HG02943 (cell line): Measurements from ENCODE around the gene SH3RF2.
"Not testable (repeated sequence)": the region's sequence is repeated elsewhere in the genome, so short reads cannot be mapped to it uniquely, and the experiment has no call there.

ENCODE experiments used
- ATAC-seq: cut with Tn5 transposase; IDR thresholded peaks from one replicate; pipeline ENCODE4 v1.9.1; 2021; ENCODE audit warnings: mild to moderate bottlenecking, low read depth, moderate library complexity; ENCODE audit not compliant: unreplicated experiment

SH3RF2 gene

GRCh38 chr5:145947581-145947980 lies 11.2 kb downstream of the SH3RF2 start:
- no peak for ATAC-seq

- ATAC-seq: no peak
Observed at GRCh38 chr5:145948047-145948446, 11.7 kb downstream of the SH3RF2 start.

- no peak for ATAC-seq
Observed at GRCh38 chr5:145948921-145949320, 12.5 kb downstream of the SH3RF2 start.

GRCh38 chr5:145949474-145949873 lies 13.1 kb downstream of the SH3RF2 start:
- no peak for ATAC-seq

GRCh38 chr5:145951071-145951470 lies 14.7 kb downstream of the SH3RF2 start:
- ATAC-seq: no peak

- no peak for ATAC-seq
Observed at GRCh38 chr5:145953202-145953601, 16.8 kb downstream of the SH3RF2 start.

- ATAC-seq: not testable (repeated sequence)
Observed at GRCh38 chr5:145954140-145954539, 17.8 kb downstream of the SH3RF2 start.

GRCh38 chr5:145957388-145957787 lies 21.0 kb downstream of the SH3RF2 start:
- no peak for ATAC-seq

- no peak for ATAC-seq
Observed at GRCh38 chr5:145958436-145958835, 22.1 kb downstream of the SH3RF2 start.

GRCh38 chr5:145960166-145960565 lies 23.8 kb downstream of the SH3RF2 start:
- ATAC-seq: no peak

GRCh38 chr5:145960848-145961600 lies 24.6 kb downstream of the SH3RF2 start:
- ATAC-seq: no peak

GRCh38 chr5:145962001-145962400 lies 25.6 kb downstream of the SH3RF2 start:
- ATAC-seq: no peak

GRCh38 chr5:145964008-145964407 lies 27.6 kb downstream of the SH3RF2 start:
- not testable (repeated sequence) for ATAC-seq

GRCh38 chr5:145965804-145966203 lies 29.4 kb downstream of the SH3RF2 start:
- no peak for ATAC-seq

- ATAC-seq: no peak
Observed at GRCh38 chr5:145967296-145967695, 30.9 kb downstream of the SH3RF2 start.

- no peak for ATAC-seq
Observed at GRCh38 chr5:145968970-145969713, 32.8 kb downstream of the SH3RF2 start.

GRCh38 chr5:145969714-145970092 lies 33.3 kb downstream of the SH3RF2 start:
- no peak for ATAC-seq

GRCh38 chr5:145971108-145971507 lies 34.7 kb downstream of the SH3RF2 start:
- ATAC-seq: no peak

- no peak for ATAC-seq
Observed at GRCh38 chr5:145971701-145972100, 35.3 kb downstream of the SH3RF2 start.

GRCh38 chr5:145975001-145975360 lies 38.6 kb downstream of the SH3RF2 start:
- no peak for ATAC-seq

- ATAC-seq: no peak
Observed at GRCh38 chr5:145975361-145976066, 39.1 kb downstream of the SH3RF2 start.
